Neural progenitor cell (in vitro differentiated cells): Measurements from ENCODE around the gene NOTCH1. TPM values are rescaled to one million over a fixed set of nuclear protein-coding genes. Genes with fewer than 3 reads are reported as not detected.

Experiments used
- DNase-seq: peaks from one replicate; pipeline ENCODE4 v3.0.0-alpha.2; 2016; ENCODE audit warnings: low spot score
- H2AFZ ChIP-seq: fragments of 200-600 bp; sonication (generic); replicated peaks from 2 replicates; pipeline ENCODE4 v1.6.1; 2016; ENCODE audit warnings: antibody characterized with exemption
- H3F3A ChIP-seq: fragments of 200-600 bp; sonication (generic); 2 replicates; pipeline ENCODE4 v1.6.1; 2016; ENCODE audit warnings: antibody characterized with exemption, low read depth
- H3K27ac ChIP-seq: fragments of 200-600 bp; sonication (generic); 2 replicates; pipeline ENCODE4 v1.5.1; 2016; ENCODE audit warnings: mild to moderate bottlenecking
- H3K27me3 ChIP-seq: fragments of 200-600 bp; sonication (generic); 2 replicates; pipeline ENCODE4 v1.6.1; 2016; ENCODE audit warnings: mild to moderate bottlenecking, moderate library complexity
- H3K36me3 ChIP-seq: fragments of 200-600 bp; sonication (generic); 2 replicates; pipeline ENCODE4 v1.5.1; 2016
- H3K4me1 ChIP-seq: fragments of 200-600 bp; sonication (generic); 2 replicates; pipeline ENCODE4 v1.6.1; 2016; ENCODE audit warnings: mixed run types
- H3K4me2 ChIP-seq: fragments of 200-600 bp; sonication (generic); 2 replicates; pipeline ENCODE4 v1.6.1; 2016
- H3K4me3 ChIP-seq: fragments of 200-600 bp; sonication (generic); 2 replicates; pipeline ENCODE4 v1.5.1; 2016
- H3K79me2 ChIP-seq: fragments of 200-600 bp; sonication (generic); 2 replicates; pipeline ENCODE4 v1.6.1; 2016; ENCODE audit warnings: low read depth
- H3K9ac ChIP-seq: fragments of 200-600 bp; sonication (generic); 2 replicates; pipeline ENCODE4 v1.6.1; 2016
- H3K9me3 ChIP-seq: fragments of 200-600 bp; sonication (generic); 2 replicates; pipeline ENCODE4 v1.5.1; 2016; ENCODE audit warnings: low read depth
- H4K20me1 ChIP-seq: fragments of 200-600 bp; sonication (generic); 2 replicates; pipeline ENCODE4 v1.6.1; 2016; ENCODE audit warnings: low read depth
- H3K27ac Mint-ChIP-seq: 3 replicates; pipeline ENCODE4 v1.8.0; 2021; ENCODE audit warnings: mixed read lengths
- H3K27me3 Mint-ChIP-seq: 2 replicates; pipeline ENCODE4 v1.8.0; 2022; ENCODE audit warnings: low read depth, mild to moderate bottlenecking, inconsistent platforms, moderate library complexity, mixed read lengths; ENCODE audit not compliant: insufficient read depth
- H3K36me3 Mint-ChIP-seq: 3 replicates; pipeline ENCODE4 v1.8.0; 2021; ENCODE audit warnings: mixed read lengths
- H3K4me1 Mint-ChIP-seq: 3 replicates; pipeline ENCODE4 v1.8.0; 2021; ENCODE audit warnings: mixed read lengths
- H3K4me3 Mint-ChIP-seq: 3 replicates; pipeline ENCODE4 v1.8.0; 2021; ENCODE audit warnings: mild to moderate bottlenecking, moderate library complexity, mixed read lengths
- H3K9me3 Mint-ChIP-seq: 3 replicates; pipeline ENCODE4 v1.8.0; 2020; ENCODE audit warnings: mixed read lengths
- EZH2 ChIP-seq: fragments of 200-600 bp; sonication (generic); IDR thresholded peaks from 2 replicates; pipeline ENCODE4 v1.6.1; 2017; ENCODE audit warnings: antibody characterized with exemption, mild to moderate bottlenecking, moderate library complexity
- EZH2phosphoT487 ChIP-seq: fragments of 200-600 bp; sonication (generic); IDR thresholded peaks from 2 replicates; pipeline ENCODE4 v1.6.1; 2017; ENCODE audit warnings: antibody characterized with exemption
- total RNA-seq: library from RNA; depleted of rRNA; stranded (reverse); fragments of >200 nt; gene quantifications from 2 replicates; pipeline ENCODE4 v1.2.3, GENCODE V29; 2015; ENCODE audit warnings: low replicate concordance
- TF ChIP-seq, protein P1 (sequence below): fragments of 200-600 bp; sonication (generic); IDR thresholded peaks from 2 replicates; pipeline ENCODE4 v1.5.1; 2017; ENCODE audit warnings: antibody characterized with exemption, mild to moderate bottlenecking

NOTCH1 gene
- total RNA-seq, 1 donor from 2014 or later, result 11.7 TPM

DNA sequence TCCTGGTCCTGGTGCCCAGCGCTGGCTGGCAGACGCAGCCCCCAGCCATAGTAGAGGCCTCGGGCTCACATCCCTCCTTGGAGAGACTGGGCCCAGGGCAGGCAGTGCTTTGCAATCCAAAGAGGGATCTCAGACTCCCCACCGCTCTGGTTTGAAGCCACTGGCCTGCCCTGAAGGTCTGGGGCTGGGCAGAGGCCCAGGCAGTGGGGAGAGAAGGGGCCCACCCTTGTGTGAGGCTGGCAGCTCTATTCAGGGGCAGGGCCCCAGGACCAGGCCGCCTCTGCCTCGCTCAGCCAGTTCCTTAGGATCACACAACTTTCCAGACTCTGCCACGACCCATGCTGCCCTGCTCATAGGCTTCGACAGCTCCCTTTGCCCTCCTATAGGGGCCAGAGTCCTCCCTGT lies 52.3 kb downstream of the NOTCH1 start:
- H3K36me3 Mint-ChIP-seq, result peaks cover 5% of the 10 kb centered on the region
- H3K27ac Mint-ChIP-seq, result no peak overlapping the region
- H3K4me1 Mint-ChIP-seq, result peaks cover 3% of the 10 kb centered on the region
- no peak overlapping the region for H3K4me3 Mint-ChIP-seq
- peak overlapping the region; percentile 37 for H3K9ac ChIP-seq
- no peaks in the 10 kb centered on the region for H3K4me1 ChIP-seq
- no peaks in the 10 kb centered on the region for H3K36me3 ChIP-seq
- no peak overlapping the region for H2AFZ ChIP-seq
- no peaks in the 10 kb centered on the region for H3K9me3 Mint-ChIP-seq
- no peaks in the 10 kb centered on the region for H3K79me2 ChIP-seq
- H3K27me3 ChIP-seq, result no peaks in the 10 kb centered on the region
- H4K20me1 ChIP-seq, result peaks cover 17% of the 10 kb centered on the region
- no peak for DNase-seq
- H3K27me3 Mint-ChIP-seq, result peaks cover 2% of the 10 kb centered on the region
- TF ChIP-seq EZH2phosphoT487 (no peak), EZH2 (no peak)
- TF ChIP-seq, protein P1, sequence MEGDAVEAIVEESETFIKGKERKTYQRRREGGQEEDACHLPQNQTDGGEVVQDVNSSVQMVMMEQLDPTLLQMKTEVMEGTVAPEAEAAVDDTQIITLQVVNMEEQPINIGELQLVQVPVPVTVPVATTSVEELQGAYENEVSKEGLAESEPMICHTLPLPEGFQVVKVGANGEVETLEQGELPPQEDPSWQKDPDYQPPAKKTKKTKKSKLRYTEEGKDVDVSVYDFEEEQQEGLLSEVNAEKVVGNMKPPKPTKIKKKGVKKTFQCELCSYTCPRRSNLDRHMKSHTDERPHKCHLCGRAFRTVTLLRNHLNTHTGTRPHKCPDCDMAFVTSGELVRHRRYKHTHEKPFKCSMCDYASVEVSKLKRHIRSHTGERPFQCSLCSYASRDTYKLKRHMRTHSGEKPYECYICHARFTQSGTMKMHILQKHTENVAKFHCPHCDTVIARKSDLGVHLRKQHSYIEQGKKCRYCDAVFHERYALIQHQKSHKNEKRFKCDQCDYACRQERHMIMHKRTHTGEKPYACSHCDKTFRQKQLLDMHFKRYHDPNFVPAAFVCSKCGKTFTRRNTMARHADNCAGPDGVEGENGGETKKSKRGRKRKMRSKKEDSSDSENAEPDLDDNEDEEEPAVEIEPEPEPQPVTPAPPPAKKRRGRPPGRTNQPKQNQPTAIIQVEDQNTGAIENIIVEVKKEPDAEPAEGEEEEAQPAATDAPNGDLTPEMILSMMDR, result no peak
- H3K4me3 ChIP-seq, result no peak overlapping the region
- H3K4me2 ChIP-seq, result no peak overlapping the region
- peak overlapping the region; percentile 12 for H3K27ac ChIP-seq
- H3K9me3 ChIP-seq, result no peaks in the 10 kb centered on the region
- peaks cover 14% of the 10 kb centered on the region for H3F3A ChIP-seq

DNA sequence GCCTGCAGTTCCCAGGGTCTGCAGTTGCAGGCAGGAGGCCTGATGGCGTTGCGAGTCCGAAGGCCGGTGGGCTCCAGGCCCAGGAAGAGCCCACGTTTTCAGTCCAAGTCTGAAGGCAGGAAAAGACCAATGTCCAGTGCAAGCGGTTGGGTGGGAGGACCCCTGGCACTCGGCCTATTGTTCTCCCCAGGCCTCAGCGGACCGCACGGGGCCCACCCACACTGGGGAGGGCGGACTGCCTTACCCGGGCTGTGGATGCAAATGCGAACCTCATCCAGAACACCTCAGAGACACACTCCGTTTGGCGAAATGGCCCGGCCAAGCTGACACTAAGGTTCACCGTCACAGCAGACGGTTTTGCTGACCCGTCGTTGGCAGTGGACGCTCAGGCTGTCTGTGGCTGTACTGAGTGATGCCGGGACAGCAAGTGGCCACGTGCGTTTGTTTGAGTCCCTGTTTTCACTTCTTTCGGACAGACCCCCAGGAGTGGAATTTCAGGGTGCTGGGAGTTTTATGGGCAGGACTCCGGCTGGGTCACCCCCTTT lies 52.8 kb downstream of the NOTCH1 start:
- H3K9me3 Mint-ChIP-seq, result no peaks in the 10 kb centered on the region
- peaks cover 5% of the 10 kb centered on the region for H3K36me3 Mint-ChIP-seq
- H3K27me3 Mint-ChIP-seq, result peaks cover 5% of the 10 kb centered on the region
- Histone ChIP-seq H3K36me3 (no peaks in the 10 kb centered on the region), H3K4me1 (no peaks in the 10 kb centered on the region), H3K9me3 (no peaks in the 10 kb centered on the region), H3F3A (peaks cover 14% of the 10 kb centered on the region), H3K27me3 (no peaks in the 10 kb centered on the region), H3K4me2 (no peak overlapping the region), H3K79me2 (no peaks in the 10 kb centered on the region), H3K9ac (no peak overlapping the region), H3K27ac (peak overlapping the region; percentile 40), H4K20me1 (peaks cover 17% of the 10 kb centered on the region), H2AFZ (no peak overlapping the region), H3K4me3 (no peak overlapping the region)
- no peak for TF ChIP-seq EZH2phosphoT487
- TF ChIP-seq, protein P1, result no peak
- TF ChIP-seq EZH2, result no peak
- peak overlapping the region; percentile 78 for H3K27ac Mint-ChIP-seq
- H3K4me3 Mint-ChIP-seq, result no peak overlapping the region
- peak; percentile 25 for DNase-seq
- H3K4me1 Mint-ChIP-seq, result peaks cover 6% of the 10 kb centered on the region

DNA sequence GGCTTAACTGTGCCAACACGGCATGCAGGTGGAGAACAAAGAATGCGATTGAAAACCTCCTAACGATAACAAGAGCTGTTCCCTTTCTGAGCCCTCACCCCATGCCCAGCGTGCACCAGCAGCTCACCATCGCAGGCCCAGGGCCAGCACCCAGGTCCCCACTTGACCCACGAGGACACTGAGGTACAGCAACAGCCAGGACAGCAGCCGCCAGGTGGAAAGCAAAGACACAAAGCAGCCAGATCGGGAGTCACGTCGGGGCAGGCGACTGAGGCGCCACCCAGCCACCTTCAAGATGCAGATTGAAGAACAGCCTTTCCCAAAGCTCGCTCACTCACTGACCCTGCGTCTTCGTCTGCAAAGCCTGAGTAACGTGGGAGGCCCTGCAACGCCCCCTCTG lies 56.1 kb downstream of the NOTCH1 start:
- TF ChIP-seq EZH2 (no peak), EZH2phosphoT487 (no peak)
- TF ChIP-seq, protein P1, result no peak
- Histone ChIP-seq H3K27me3 (no peaks in the 10 kb centered on the region), H2AFZ (no peak overlapping the region), H3K9ac (no peak overlapping the region), H4K20me1 (peaks cover 21% of the 10 kb centered on the region), H3K79me2 (peaks cover under 1% of the 10 kb centered on the region), H3K9me3 (no peaks in the 10 kb centered on the region), H3K4me3 (no peak overlapping the region), H3F3A (peaks cover 16% of the 10 kb centered on the region), H3K27ac (no peak overlapping the region), H3K4me2 (no peak overlapping the region), H3K36me3 (no peaks in the 10 kb centered on the region), H3K4me1 (no peaks in the 10 kb centered on the region)
- Mint-ChIP-seq H3K4me1 (peaks cover 22% of the 10 kb centered on the region), H3K27ac (no peak overlapping the region), H3K9me3 (no peaks in the 10 kb centered on the region), H3K27me3 (peaks cover 5% of the 10 kb centered on the region), H3K4me3 (no peak overlapping the region), H3K36me3 (peaks cover 3% of the 10 kb centered on the region)
- no peak for DNase-seq
